Astrocyte of the cerebellum (primary cell): Measurements from ENCODE around the gene CD177.
"Not testable (repeated sequence)": the region's sequence is repeated elsewhere in the genome, so short reads cannot be mapped to it uniquely, and the experiment has no call there.

ENCODE experiments used
- DNase-seq: peaks from one replicate; pipeline ENCODE4 v3.0.0-alpha.2; 2011; ENCODE audit warnings: low read depth
- H3K4me3 ChIP-seq: 2 replicates; pipeline ENCODE4 v1.5.1; 2011; ENCODE audit warnings: mild to moderate bottlenecking, low read depth, low read length, moderate library complexity
- in situ Hi-C: cut with HindIII; loops from 2 replicates; pipeline ENCODE4 v1.10.0; 2017; ENCODE audit warnings: low sequenced_read_pairs
- TF ChIP-seq, protein P1 (sequence below): IDR thresholded peaks from 2 replicates; pipeline ENCODE4 v1.5.1; 2012; ENCODE audit warnings: low read length, low read depth, moderate library complexity, mild to moderate bottlenecking; ENCODE audit errors: missing control alignments

The CD177 gene

DNA sequence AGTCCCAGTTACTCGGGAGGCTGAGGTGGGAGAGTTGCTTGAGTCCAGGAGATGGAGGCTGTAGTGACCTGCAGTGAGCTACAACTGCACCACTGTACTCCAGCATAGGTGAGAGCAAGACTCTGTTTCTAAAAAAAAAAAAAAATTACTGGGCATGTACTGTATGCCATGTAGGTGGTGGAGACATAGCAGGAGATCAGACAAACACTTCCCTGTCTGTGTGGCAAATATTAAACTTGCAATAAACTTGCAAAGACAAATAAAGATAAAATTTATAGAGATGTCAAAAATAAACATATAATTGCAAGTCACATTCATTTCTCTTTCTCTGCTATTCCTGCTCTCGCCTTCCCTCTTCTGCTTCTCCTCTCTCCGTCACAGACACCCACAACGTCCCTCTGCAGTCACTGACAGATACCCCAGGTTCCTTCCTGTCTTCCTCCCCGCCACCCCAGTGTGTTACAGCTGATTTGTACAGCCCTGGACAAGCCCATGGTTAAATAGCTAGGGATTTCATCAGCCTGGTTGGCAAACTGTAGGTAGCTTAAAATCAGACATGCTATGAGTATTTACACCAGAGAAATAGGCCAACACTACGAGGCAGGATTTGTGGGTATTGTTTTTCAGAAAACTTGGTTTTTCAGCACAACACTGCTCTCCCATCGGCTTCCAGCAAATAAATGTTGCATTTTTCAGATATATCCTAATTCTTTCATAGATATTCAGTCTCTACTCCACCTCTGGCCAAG is 1.3 kb upstream of the CD177 start:
- TF ChIP-seq, protein P1, sequence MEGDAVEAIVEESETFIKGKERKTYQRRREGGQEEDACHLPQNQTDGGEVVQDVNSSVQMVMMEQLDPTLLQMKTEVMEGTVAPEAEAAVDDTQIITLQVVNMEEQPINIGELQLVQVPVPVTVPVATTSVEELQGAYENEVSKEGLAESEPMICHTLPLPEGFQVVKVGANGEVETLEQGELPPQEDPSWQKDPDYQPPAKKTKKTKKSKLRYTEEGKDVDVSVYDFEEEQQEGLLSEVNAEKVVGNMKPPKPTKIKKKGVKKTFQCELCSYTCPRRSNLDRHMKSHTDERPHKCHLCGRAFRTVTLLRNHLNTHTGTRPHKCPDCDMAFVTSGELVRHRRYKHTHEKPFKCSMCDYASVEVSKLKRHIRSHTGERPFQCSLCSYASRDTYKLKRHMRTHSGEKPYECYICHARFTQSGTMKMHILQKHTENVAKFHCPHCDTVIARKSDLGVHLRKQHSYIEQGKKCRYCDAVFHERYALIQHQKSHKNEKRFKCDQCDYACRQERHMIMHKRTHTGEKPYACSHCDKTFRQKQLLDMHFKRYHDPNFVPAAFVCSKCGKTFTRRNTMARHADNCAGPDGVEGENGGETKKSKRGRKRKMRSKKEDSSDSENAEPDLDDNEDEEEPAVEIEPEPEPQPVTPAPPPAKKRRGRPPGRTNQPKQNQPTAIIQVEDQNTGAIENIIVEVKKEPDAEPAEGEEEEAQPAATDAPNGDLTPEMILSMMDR = no peak
- in situ Hi-C loops = no loop called here
- no peak overlapping the region for H3K4me3 ChIP-seq
- no peak for DNase-seq

DNA sequence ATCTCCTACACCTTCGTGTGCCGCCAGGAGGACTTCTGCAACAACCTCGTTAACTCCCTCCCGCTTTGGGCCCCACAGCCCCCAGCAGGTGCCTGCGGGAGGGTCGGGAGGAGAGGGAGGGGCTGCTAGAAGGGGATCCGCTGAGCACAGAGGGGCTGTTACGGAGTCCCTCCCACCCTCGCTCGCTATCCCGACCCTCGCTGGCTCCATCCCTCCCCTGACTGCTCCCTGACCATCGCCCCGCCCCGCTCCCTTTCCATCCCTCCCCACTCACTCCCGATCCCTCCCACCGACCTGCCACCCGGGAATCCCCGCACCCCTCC is 780 bp downstream of the CD177 start:
- DNase-seq = no peak
- TF ChIP-seq, protein P1 = no peak
- in situ Hi-C loops = no loop called here
- no peak overlapping the region for H3K4me3 ChIP-seq

DNA sequence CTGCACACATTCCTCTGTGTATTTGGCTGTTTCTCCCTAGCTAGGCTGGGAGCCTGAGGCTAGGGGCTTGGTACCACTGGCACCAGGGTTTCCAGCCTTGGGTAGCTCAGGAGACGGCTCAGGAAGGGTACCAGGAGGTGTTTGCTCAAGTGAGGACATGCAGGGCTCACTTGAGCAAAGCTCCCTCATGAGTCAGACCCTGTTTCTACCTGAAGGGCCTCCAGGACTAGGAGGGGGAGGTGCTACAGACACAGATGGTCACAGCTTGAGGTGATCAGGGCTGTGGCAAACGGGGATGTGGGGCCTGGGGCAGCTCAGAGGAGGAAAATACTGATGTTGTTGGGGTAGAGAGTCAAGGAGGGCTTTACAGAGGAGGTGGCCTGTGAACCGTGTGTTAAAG is 3.3 kb downstream of the CD177 start:
- in situ Hi-C loops, DNase-seq, H3K4me3 ChIP-seq: not testable (repeated sequence)

DNA sequence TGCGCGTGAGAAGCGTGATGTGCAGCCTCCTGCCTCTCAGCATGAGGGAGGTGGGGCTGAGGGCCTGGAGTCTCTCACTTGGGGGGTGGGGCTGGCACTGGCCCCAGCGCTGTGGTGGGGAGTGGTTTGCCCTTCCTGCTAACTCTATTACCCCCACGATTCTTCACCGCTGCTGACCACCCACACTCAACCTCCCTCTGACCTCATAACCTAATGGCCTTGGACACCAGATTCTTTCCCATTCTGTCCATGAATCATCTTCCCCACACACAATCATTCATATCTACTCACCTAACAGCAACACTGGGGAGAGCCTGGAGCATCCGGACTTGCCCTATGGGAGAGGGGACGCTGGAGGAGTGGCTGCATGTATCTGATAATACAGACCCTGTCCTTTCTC is 8.7 kb downstream of the CD177 start:
- TF ChIP-seq, protein P1 = no peak
- no peak for DNase-seq
- no peak overlapping the region for H3K4me3 ChIP-seq
- in situ Hi-C loops = no loop called here

DNA sequence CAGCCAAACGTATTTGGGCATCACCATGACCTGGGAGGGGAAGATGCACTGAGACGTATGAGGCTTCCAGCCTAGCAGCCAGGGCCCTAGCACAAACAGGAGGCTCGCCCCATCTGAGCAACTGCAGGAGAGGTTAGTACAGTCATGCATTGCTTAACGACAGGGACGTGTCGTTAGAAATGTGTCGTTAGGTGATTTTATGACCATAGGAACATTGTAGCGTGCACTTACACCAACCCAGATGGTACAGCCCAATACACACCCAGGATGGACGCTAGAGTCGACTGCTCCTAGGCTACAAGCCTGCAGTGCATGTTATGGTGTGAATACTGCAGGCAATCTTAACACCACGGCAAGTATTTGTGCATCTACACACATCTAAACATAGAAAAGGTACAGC is 9.3 kb downstream of the CD177 start:
- TF ChIP-seq, protein P1 = no peak
- in situ Hi-C loops = no loop called here
- no peak for DNase-seq
- H3K4me3 ChIP-seq = no peak overlapping the region

DNA sequence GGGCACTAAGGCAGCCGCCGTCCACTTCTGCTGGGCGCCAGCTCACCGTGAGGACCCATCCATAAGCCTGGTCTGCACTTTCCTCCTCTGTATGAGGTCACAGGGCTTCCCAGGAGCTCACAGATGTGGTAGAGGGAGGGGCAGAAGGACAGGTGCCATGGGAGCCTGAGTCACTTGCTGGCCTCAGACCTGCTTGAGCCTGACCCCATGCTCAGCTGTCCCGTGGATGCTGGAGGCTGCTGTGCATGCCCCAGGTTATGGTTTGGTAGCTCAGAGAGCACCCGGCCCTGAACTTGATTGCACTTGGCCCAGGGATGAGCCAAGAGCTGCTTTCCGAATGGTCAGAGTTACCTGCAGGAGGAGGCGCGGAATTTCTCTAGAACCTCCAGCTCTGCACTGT is 12.2 kb downstream of the CD177 start:
- in situ Hi-C loops, DNase-seq, H3K4me3 ChIP-seq: not testable (repeated sequence)

DNA sequence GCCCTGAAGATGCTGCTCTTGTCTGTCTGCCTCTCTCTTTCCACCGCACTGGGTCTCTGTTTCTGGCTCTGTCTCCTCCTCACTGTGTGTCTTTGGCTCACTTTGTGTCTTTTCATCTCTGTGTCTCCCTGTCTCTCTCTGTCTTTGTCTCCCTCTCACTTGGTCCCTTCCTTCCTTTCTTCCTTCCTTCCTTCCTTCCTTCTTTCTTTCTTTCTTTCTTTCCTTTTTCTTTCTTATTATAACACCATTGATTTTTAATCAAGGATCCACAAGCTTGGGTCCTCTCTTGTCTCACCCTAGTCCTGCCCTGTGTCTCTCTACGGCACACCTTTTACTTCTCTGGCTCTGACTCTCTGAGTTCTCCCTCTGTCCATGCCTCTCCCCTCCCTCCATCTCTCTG is 14.3 kb downstream of the CD177 start:
- TF ChIP-seq, protein P1 = no peak
- in situ Hi-C loops = no loop called here

DNA sequence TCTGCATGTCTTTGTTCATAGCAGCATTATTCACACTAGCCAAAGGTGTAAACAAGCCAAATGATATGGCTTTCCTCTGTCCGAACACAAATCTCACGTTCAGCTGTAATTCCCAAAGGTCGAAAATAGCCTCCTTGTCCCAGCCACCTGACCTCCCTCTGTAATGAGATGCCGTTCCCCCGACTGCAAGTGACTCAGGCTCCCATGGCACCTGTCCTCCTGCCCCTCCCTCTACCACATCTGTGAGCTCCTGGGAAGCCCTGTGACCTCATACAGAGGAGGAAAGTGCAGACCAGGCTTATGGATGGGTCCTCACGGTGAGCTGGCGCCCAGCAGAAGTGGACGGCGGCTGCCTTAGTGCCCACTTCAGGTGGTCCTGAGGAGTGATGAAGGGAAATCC is 15.4 kb downstream of the CD177 start:
- in situ Hi-C loops, DNase-seq, H3K4me3 ChIP-seq: not testable (repeated sequence)

More for the DNA sequence above, 14.3 kb downstream of the CD177 start:
- no peak for DNase-seq
- no peak overlapping the region for H3K4me3 ChIP-seq
